ENCODE data around the gene AKT1.

AKT1 gene

DNA sequence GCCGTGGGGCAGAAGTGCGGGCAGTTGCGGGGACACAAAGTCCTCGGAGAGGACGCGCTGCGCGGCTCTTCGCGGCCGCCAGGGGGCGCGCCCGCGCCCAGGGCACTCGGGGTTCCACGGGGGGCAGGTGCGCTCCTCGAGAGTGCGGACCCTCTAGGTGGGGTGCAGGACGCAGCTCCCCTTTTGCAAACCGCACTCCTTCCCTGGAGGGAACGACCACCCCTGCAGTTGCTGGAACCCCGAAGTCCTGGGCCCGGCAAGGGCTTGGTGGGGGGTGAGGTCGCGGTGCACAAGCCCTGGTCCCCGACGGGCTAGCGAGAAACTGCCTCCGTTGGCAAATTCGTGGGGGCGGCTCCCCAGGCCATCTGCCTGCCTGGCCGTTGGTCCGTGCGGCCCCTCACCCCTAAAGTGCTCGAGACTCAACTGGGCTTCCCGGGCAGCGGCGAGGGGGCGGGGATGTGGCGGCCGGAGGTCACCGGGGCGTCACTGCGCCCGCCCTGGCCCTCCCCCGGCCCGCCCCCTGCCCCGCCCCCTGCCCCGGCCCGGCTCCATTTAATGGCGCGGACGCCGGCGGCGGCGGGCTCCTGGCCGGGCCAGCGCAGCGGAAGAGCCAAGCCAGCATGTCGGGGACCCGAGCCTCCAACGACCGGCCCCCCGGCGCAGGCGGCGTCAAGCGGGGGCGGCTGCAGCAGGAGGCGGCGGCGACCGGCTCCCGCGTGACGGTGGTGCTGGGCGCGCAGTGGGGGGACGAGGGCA is 71.7 kb downstream of the AKT1 start, which contains the start of gene ADSS1:
TSS of gene ADSS1 (plus strand) at position 579 of the 756 bp plus-strand sequence. CDS start at position 621, 42 bp downstream.
- peak; percentile 86 for DNase-seq (ENCODE audit: low spot score)

DNA sequence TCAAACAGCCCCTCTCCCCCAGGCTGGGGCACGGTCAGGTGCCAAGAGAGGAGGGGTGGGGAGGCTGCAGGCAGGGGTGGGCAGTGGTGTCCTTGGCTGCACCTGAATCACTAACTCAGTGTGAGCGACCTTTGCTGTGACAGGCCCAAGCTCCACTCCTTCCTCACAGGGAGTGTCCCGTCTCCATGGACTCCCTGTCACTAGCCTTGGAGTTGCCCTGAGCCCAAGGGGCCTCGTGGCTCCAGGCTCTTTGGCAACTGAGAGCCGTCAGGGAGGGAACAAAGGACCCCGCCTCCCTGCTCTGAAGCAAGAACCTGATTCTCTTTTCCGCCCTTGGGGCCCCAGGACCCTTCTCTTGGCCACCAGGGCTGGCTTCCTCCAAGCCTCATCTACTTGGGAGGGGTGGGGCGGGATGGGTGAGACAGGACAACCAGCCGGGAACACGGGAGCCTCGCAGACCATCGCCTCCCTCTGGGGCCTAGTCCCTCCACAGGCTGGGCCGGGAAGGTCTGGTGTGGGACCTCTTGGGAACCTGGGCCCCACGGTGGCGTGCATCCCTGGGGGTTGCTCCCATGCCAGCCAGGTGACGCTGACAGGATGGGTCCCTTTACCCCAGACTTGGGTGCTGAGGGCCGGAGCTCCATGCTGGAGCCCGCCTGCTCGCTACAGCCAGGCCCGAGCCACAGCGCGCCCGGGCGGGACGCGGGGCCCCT is 72.5 kb downstream of the AKT1 start:
- peak; percentile 64 for DNase-seq (ENCODE audit: low spot score)

DNA sequence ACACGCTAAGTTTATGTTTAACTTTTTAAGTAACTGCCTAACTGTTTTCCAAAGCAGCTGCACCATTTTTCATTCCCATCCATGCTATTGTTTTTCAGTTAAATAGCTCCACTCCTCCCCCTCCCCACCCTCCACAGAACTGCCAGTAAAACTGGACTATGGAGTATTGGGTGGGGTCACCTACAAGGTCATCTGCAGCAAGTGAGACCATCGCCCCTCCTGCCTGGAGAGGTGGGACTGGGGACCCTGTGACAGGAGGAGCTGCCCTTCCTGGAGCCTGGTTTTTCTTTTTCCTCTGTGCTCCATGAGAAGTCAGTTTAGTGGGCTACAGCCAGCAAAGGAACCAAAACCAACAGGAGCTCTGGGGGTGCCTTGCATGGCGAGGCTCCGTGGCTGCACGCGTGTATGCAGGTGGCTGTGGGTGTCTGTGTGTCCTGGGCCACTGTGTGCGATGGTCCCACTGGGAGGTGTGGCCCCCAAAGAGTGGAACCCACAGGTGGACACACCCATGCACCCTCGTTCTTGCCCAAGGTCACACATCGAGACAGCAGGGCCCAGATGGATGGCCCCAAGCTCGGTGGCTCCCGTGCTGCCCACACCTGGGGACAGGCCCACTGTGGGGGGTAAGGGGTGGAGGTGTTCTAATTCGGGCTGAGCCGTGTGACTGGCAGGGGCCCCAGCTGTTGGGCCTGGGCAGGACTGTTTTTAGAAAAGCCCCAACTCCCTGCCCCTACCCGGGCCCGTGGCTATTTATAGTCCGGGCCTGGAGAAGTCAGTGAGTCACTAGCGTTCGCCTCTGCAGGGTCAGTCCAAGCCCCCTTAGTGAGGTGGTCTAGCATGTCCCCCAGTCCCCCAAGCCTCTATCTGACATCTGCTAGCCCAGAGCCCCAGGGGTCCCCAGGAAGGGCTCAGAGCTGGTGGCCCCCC is 73.8 kb downstream of the AKT1 start:
- no peak for DNase-seq (ENCODE audit: low spot score)

Measured in ecto neural progenitor cell (in vitro differentiated cells).